BE2C (cell line): ENCODE measurements around the gene OMG.

Source experiments
- DNase-seq: peaks from one replicate; pipeline ENCODE4 v3.0.0-alpha.2; 2020
- H3K27me3 ChIP-seq: fragments of 250-450 bp; sonication (Bioruptor Pico); 2 replicates; pipeline ENCODE4 v1.5.1; 2020; ENCODE audit warnings: mild to moderate bottlenecking
- H3K36me3 ChIP-seq: fragments of 250-450 bp; sonication (Bioruptor Pico); 2 replicates; pipeline ENCODE4 v1.5.1; 2020; ENCODE audit warnings: mild to moderate bottlenecking
- H3K4me1 ChIP-seq: fragments of 250-450 bp; sonication (Bioruptor Pico); 2 replicates; pipeline ENCODE4 v1.5.1; 2020
- H3K4me3 ChIP-seq: 2 replicates; pipeline ENCODE4 v1.5.1; 2011; ENCODE audit warnings: low read depth, low read length
- H3K9me3 ChIP-seq: fragments of 250-450 bp; sonication (Bioruptor Pico); 2 replicates; pipeline ENCODE4 v1.5.1; 2020
- CTCF ChIP-seq: IDR thresholded peaks from 2 replicates; pipeline ENCODE4 v1.5.1; 2012; ENCODE audit warnings: mild to moderate bottlenecking, low read depth, low read length

Gene OMG

GRCh38 chr17:31251105-31251969 is 45.7 kb downstream of the OMG start:
- TF ChIP-seq CTCF = no peak
- DNase-seq = no peak
- Histone ChIP-seq H3K36me3 (no peaks in the 10 kb centered on the region), H3K4me3 (no peak overlapping the region), H3K9me3 (no peaks in the 10 kb centered on the region), H3K27me3 (no peaks in the 10 kb centered on the region), H3K4me1 (no peaks in the 10 kb centered on the region; the same call in 1 of the 2 replicates)

- DNase-seq = no peak
- Histone ChIP-seq H3K27me3 (no peaks in the 10 kb centered on the region), H3K4me1 (no peaks in the 10 kb centered on the region; the same call in 1 of the 2 replicates), H3K36me3 (no peaks in the 10 kb centered on the region), H3K4me3 (no peak overlapping the region), H3K9me3 (no peaks in the 10 kb centered on the region)
- no peak for TF ChIP-seq CTCF
Measured at GRCh38 chr17:31250229-31250628, 46.8 kb downstream of the OMG start.

- Histone ChIP-seq H3K36me3 (no peaks in the 10 kb centered on the region), H3K4me1 (no peaks in the 10 kb centered on the region; the same call in 1 of the 2 replicates), H3K9me3 (no peaks in the 10 kb centered on the region), H3K27me3 (no peaks in the 10 kb centered on the region), H3K4me3 (no peak overlapping the region)
- no peak for TF ChIP-seq CTCF
- no peak for DNase-seq
Measured at GRCh38 chr17:31249835-31250141, 47.3 kb downstream of the OMG start.

GRCh38 chr17:31248986-31249834 is 47.8 kb downstream of the OMG start:
- Histone ChIP-seq H3K4me1 (no peaks in the 10 kb centered on the region; the same call in 1 of the 2 replicates), H3K9me3 (no peaks in the 10 kb centered on the region), H3K27me3 (no peaks in the 10 kb centered on the region), H3K36me3 (no peaks in the 10 kb centered on the region), H3K4me3 (no peak overlapping the region)
- DNase-seq = no peak
- no peak for TF ChIP-seq CTCF
